RWPE1 (cell line): ENCODE measurements around the gene MRPL34.
"Not testable (repeated sequence)": the region's sequence is repeated elsewhere in the genome, so short reads cannot be mapped to it uniquely, and the experiment has no call there.

Source experiments
- CTCF ChIA-PET: fragments of 350-600 bp; sonication (Branson Sonifier 250); formaldehyde crosslinking; extraction: SDS; loops from one replicate; lab custom pipeline; 2021; lab: Yijun Ruan, JAX
- POLR2A ChIA-PET: fragments of 400-600 bp; formaldehyde crosslinking; extraction: SDS; loops from one replicate; lab custom pipeline; 2020; ENCODE audit warnings: antibody characterized with exemption; ENCODE audit not compliant: low non-redundant PET; lab: Yijun Ruan, JAX
- DNase-seq: peaks from one replicate; pipeline ENCODE4 v3.0.0; 2012; ENCODE audit warnings: low spot score
- H3K27ac ChIP-seq: fragments of 450-650 bp; 2 replicates; pipeline ENCODE4 v1.5.1; 2017
- TF ChIP-seq, protein P1 (sequence below): fragments of 450-650 bp; conservative IDR thresholded peaks from 2 replicates; pipeline ENCODE4 v1.5.1; 2017; ENCODE audit warnings: low read depth, mild to moderate bottlenecking

Gene MRPL34

DNA sequence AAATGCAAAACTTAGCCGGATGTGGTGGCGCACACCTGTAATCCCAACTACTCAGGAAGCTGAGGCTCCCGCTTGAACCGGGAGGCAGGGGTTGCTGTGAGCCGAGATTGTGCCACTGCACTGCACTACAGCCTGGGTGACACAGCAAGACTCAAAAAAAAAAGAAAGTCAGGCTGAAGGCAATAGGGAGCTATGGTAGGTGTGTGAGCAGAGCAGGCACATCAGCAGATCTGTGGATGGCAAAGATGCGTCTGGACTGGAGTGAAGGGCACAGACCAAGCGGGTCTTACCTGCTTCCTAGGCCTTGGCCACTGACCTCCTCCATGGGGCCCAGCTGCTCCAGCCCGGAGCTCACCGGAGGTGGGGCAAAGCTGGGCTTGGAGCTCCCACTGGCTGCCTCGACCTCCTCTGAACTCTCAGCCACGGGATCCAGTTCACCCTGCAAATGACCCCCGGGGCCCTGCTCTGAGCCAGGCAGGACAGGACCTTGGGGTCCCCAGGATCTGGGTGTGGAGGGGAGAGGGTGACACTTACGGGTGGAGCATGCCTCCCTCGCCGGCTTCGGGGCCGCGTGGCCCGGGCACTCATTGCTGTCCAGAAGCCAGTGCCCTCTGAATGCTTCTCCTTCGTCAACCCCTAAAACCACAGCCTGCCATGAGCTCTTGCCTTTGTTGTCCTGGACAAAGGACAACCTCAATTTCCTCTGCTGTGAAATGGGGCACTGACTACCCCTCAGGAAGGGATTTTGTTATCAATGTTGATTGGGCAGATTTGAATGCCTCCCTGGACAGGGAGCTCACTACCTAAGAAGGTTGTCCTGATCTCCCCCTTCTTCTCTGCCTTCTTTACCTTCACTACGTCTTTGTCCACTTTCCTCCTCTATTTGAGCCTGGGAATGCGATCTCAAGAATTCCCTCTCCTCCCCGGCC lies 41.7 kb upstream of the MRPL34 start:
- no peak for DNase-seq
- no peak overlapping the region for H3K27ac ChIP-seq
- TF ChIP-seq, protein P1, sequence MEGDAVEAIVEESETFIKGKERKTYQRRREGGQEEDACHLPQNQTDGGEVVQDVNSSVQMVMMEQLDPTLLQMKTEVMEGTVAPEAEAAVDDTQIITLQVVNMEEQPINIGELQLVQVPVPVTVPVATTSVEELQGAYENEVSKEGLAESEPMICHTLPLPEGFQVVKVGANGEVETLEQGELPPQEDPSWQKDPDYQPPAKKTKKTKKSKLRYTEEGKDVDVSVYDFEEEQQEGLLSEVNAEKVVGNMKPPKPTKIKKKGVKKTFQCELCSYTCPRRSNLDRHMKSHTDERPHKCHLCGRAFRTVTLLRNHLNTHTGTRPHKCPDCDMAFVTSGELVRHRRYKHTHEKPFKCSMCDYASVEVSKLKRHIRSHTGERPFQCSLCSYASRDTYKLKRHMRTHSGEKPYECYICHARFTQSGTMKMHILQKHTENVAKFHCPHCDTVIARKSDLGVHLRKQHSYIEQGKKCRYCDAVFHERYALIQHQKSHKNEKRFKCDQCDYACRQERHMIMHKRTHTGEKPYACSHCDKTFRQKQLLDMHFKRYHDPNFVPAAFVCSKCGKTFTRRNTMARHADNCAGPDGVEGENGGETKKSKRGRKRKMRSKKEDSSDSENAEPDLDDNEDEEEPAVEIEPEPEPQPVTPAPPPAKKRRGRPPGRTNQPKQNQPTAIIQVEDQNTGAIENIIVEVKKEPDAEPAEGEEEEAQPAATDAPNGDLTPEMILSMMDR = no peak
- POLR2A ChIA-PET = interaction anchor here (0.5 kb wide), 1 partner anchor 570 kb away, joined by 4 read pairs; no protein-coding TSS in a partner anchor
- CTCF ChIA-PET = interaction anchor here (0.6 to 0.7 kb wide), 2 partner anchors 19 to 128 kb away, joined by 4 read pairs; no protein-coding TSS in a partner anchor

DNA sequence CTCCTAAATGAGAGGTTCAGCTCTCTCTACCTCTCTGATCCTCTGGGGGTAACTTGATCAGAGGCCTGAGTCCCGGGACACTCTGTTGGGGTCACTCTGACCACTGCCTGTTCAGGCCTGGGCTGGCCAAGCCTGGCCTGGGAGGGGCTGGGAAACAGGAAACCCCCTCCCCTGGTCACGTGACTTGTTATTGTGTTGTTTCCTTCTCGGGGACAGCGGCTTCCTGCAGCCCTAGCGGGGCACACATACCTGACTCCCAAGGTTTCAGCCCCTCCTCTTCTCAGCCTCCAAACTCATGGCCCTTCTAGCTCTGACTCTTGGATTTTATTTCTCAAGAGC lies 41.1 kb upstream of the MRPL34 start, which contains the start of gene USHBP1:
USHBP1 (minus strand) TSS at position 105 of the 339 bp plus-strand sequence. CDS start 446 bp downstream, outside the sequence.
- DNase-seq = no peak
- TF ChIP-seq, protein P1 = no peak
- POLR2A ChIA-PET = no interaction called here
- CTCF ChIA-PET = interaction anchor here (0.7 kb wide), 1 partner anchor 19 kb away, joined by 4 read pairs; no protein-coding TSS in a partner anchor
- H3K27ac ChIP-seq = peak within 1 kb of the TSS; percentile 74

DNA sequence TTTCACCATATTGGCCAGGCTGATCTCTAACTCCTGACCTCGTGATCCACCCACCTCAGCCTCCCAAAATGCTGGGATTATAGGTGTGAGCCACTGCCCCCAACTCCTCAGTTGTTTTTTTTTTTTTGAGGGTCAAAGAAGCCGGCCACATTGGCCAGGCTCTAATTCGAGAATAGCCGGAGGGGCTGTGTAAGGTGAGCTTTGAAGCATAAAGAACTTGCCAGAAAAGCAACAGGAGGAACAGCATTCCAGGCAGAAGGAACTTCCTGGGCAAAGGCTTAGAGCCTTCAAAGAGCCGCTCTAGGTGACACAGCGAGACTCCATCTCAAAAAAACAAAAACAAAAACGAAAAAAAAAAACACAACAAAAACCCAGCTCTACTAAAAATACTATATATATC lies 39.6 kb upstream of the MRPL34 start:
- H3K27ac ChIP-seq = peak overlapping the region; percentile 74
- no peak for DNase-seq
- ChIA-PET CTCF (no interaction called here), POLR2A (no interaction called here)
- TF ChIP-seq, protein P1 = no peak

DNA sequence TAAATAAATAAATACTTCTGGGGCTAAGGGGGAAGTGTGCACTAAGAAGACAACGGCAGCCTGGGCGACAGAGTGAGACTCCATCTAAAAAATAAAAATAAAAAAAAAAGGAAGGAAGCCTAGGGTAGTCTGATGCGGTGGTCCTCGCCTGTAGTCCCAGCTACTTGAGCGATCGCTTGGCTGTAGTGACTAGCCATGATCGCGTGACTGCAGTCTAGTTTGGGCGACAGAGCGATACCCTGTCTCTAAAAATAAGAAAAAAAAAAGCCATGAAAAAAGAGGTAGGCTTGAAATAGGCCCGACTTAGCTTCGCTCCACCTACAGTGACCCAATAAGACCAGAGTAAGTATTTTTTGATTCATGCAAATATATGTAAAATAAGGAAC lies 39.1 kb upstream of the MRPL34 start:
- TF ChIP-seq, protein P1 = no peak
- no peak for DNase-seq
- ChIA-PET POLR2A (no interaction called here), CTCF (interaction anchor here (1.2 kb wide), 1 partner anchor 31 kb away, joined by 4 read pairs; no protein-coding TSS in a partner anchor)
- peak overlapping the region; percentile 74 for H3K27ac ChIP-seq

DNA sequence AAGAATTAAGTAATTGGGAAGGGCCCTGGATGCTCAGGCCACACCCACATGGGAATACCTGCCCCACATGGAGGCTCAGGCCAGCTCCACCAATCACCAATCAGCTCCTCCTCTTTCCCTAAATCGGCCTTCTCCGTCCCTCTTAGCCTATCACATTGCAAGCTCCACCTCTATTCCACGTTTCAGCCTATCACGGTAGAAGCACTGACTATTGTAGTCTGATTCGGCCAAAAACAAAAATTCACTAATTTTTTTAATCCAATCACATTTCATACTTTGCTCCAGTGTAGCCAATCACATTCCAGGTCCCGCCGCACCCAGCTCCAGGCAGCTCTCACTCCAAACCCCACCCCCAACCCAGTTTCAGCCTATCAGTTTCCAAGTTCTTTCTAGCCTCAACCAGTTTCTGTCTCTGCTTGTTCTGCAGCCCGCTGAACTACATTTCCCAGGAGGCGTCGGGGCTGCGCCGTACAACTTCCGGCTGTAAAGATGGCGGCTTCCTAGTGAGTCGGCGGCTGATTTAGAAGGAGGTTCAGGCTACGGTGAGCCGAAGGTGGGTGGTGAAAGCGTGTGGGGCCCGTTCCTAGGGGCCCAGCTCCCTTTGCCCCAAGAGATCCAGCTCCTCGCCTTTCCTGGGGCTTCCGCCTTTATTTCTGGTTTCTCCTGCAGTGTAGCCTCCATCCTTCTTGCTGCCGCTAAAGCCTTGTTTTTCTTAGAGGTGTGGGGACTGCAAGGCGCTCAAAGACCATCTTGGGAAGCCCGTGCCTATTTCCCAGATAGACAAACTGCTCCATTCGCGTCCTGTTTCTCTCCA lies 38.5 kb upstream of the MRPL34 start, which contains the start of gene BABAM1:
BABAM1 (plus strand) TSS at position 469 of the 814 bp plus-strand sequence. CDS start 1,364 bp downstream, outside the sequence.
- peak; percentile 100 for DNase-seq
- ChIA-PET CTCF (interaction anchor here (1.2 kb wide), 1 partner anchor 31 kb away, joined by 4 read pairs; no protein-coding TSS in a partner anchor), POLR2A (no interaction called here)
- TF ChIP-seq, protein P1 = no peak
- peak within 1 kb of the TSS; percentile 74 for H3K27ac ChIP-seq

DNA sequence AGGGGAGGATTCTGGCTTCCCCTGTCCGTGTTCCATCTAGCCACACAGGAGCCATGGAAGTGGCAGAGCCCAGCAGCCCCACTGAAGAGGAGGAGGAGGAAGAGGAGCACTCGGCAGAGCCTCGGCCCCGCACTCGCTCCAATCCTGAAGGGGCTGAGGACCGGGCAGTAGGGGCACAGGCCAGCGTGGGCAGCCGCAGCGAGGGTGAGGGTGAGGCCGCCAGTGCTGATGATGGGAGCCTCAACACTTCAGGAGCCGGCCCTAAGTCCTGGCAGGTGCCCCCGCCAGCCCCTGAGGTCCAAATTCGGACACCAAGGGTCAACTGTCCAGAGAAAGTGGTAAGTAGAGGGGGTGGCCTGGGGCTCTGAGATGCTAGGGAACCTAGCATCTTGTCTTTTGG lies 36.9 kb upstream of the MRPL34 start:
- ChIA-PET POLR2A (no interaction called here), CTCF (interaction anchor here (0.6 kb wide), 1 partner anchor 47 kb away, joined by 3 read pairs; no protein-coding TSS in a partner anchor)
- no peak for DNase-seq
- TF ChIP-seq, protein P1 = no peak
- H3K27ac ChIP-seq = peak overlapping the region; percentile 74

DNA sequence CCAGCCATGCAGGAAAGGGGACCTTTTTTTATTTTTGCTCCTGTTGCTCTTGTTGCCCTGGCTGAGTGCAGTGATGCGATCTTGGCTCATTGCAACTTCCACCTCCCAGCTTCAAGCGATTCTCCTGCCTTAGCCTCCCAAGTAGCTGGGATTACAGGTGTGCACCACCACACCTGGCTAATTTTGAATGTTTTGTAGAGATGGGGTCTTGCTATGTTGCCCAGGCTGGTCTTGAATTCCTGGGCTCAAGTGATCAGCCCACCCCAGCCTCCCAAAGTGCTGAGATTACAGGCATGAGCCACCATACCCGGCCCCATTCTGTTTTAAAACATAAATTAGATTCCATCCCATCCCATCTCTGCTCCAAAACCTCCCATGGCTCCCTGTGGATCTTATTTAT lies 30.8 kb upstream of the MRPL34 start:
- CTCF ChIA-PET = interaction anchor here (1.6 kb wide), 1 partner anchor 9 kb away, joined by 4 read pairs; no protein-coding TSS in a partner anchor
- H3K27ac ChIP-seq, DNase-seq, POLR2A ChIA-PET: not testable (repeated sequence)
